WTC11 (cell line): ENCODE data around the gene RAB33A. TPM values are rescaled to one million over a fixed set of nuclear protein-coding genes. Genes with fewer than 3 reads are reported as not detected.

ENCODE experiments used
- ATAC-seq: fragments of 200-7000 bp; cut with Tn5 transposase; 2 replicates; pipeline ENCODE4 v1.10.0; 2021; ENCODE audit warnings: mild to moderate bottlenecking, moderate library complexity
- CTCF ChIA-PET: fragments of 300-600 bp; sonication (Branson Sonifier 250); formaldehyde crosslinking; loops from one replicate; lab custom pipeline; 2021; ENCODE audit warnings: antibody characterized with exemption; lab: Charles Lee
- POLR2A ChIA-PET: fragments of 350-600 bp; sonication (Branson Sonifier 250); formaldehyde crosslinking; loops from one replicate; lab custom pipeline; 2021; ENCODE audit warnings: antibody characterized with exemption; lab: Charles Lee
- DNase-seq: peaks from one replicate; pipeline ENCODE4 v3.0.0; 2021; ENCODE audit warnings: low spot score
- H3K27ac Mint-ChIP-seq: 2 replicates; pipeline ENCODE4 v1.8.0; 2021; ENCODE audit warnings: mixed read lengths
- H3K27me3 Mint-ChIP-seq: 2 replicates; pipeline ENCODE4 v1.8.0; 2021; ENCODE audit warnings: low read depth, mild to moderate bottlenecking, moderate library complexity, mixed read lengths
- H3K36me3 Mint-ChIP-seq: 2 replicates; pipeline ENCODE4 v1.8.0; 2021; ENCODE audit warnings: mixed read lengths
- H3K4me1 Mint-ChIP-seq: 2 replicates; pipeline ENCODE4 v1.8.0; 2022; ENCODE audit warnings: mixed read lengths
- H3K4me3 Mint-ChIP-seq: 2 replicates; pipeline ENCODE4 v1.8.0; 2021; ENCODE audit warnings: mild to moderate bottlenecking, moderate library complexity, mixed read lengths
- H3K9me3 Mint-ChIP-seq: 2 replicates; pipeline ENCODE4 v1.8.0; 2021; ENCODE audit warnings: mixed read lengths
- ATF2 ChIP-seq: sonication (generic); formaldehyde crosslinking; IDR thresholded peaks from 2 replicates; pipeline ENCODE4 v1.8.1; 2022; ENCODE audit warnings: low read depth, missing genetic modification reagents, borderline replicate concordance
- ATF6 ChIP-seq: sonication (generic); formaldehyde crosslinking; IDR thresholded peaks from 2 replicates; pipeline ENCODE4 v1.8.1; 2023; ENCODE audit warnings: mild to moderate bottlenecking, missing genetic modification reagents
- CDX4 ChIP-seq: fragments of 250-450 bp; sonication (Bioruptor Pico); IDR thresholded peaks from 2 replicates; pipeline ENCODE4 v1.9.0; 2021; ENCODE audit warnings: moderate library complexity, mild to moderate bottlenecking, inconsistent platforms, borderline replicate concordance
- CREM ChIP-seq: sonication (generic); formaldehyde crosslinking; IDR thresholded peaks from 2 replicates; pipeline ENCODE4 v1.8.1; 2022; ENCODE audit warnings: mild to moderate bottlenecking, missing genetic modification reagents, moderate library complexity
- E2F5 ChIP-seq: sonication (generic); formaldehyde crosslinking; IDR thresholded peaks from 2 replicates; pipeline ENCODE4 v1.8.1; 2022; ENCODE audit warnings: mild to moderate bottlenecking, moderate library complexity, missing genetic modification reagents
- ETV6 ChIP-seq: sonication (generic); formaldehyde crosslinking; IDR thresholded peaks from 2 replicates; pipeline ENCODE4 v1.8.1; 2022; ENCODE audit warnings: mild to moderate bottlenecking, missing genetic modification reagents
- GTF2I ChIP-seq: fragments of 250-450 bp; sonication (Bioruptor Pico); conservative IDR thresholded peaks from 2 replicates; pipeline ENCODE4 v1.4.0; 2021; ENCODE audit warnings: mild to moderate bottlenecking
- IRF1 ChIP-seq: sonication (generic); formaldehyde crosslinking; IDR thresholded peaks from 2 replicates; pipeline ENCODE4 v1.8.0; 2023; ENCODE audit warnings: missing genetic modification reagents
- JUN ChIP-seq: sonication (generic); formaldehyde crosslinking; IDR thresholded peaks from 2 replicates; pipeline ENCODE4 v1.8.0; 2023; ENCODE audit warnings: mild to moderate bottlenecking, missing genetic modification reagents
- MYBL2 ChIP-seq: sonication (generic); formaldehyde crosslinking; IDR thresholded peaks from 2 replicates; pipeline ENCODE4 v1.8.1; 2023; ENCODE audit warnings: mild to moderate bottlenecking, moderate library complexity, missing genetic modification reagents
- NFATC4 ChIP-seq: fragments of 250-450 bp; sonication (Bioruptor Pico); IDR thresholded peaks from 2 replicates; pipeline ENCODE4 v1.9.0; 2021; ENCODE audit warnings: mild to moderate bottlenecking
- NR1H2 ChIP-seq: sonication (generic); formaldehyde crosslinking; IDR thresholded peaks from 2 replicates; pipeline ENCODE4 v1.9.0; 2021; ENCODE audit warnings: mild to moderate bottlenecking, moderate library complexity, missing genetic modification reagents
- OVOL2 ChIP-seq: fragments of 250-450 bp; sonication (Bioruptor Pico); IDR thresholded peaks from 2 replicates; pipeline ENCODE4 v1.9.0; 2021; ENCODE audit warnings: mild to moderate bottlenecking, borderline replicate concordance
- PRDM15 ChIP-seq: sonication (generic); formaldehyde crosslinking; IDR thresholded peaks from 2 replicates; pipeline ENCODE4 v1.8.0; 2022; ENCODE audit warnings: missing genetic modification reagents
- PREB ChIP-seq: sonication (generic); formaldehyde crosslinking; IDR thresholded peaks from 2 replicates; pipeline ENCODE4 v1.8.1; 2022; ENCODE audit warnings: mild to moderate bottlenecking, missing genetic modification reagents, moderate library complexity, borderline replicate concordance
- PRRX2 ChIP-seq: fragments of 250-450 bp; sonication (Bioruptor Pico); IDR thresholded peaks from 2 replicates; pipeline ENCODE4 v1.8.0; 2021; ENCODE audit warnings: mild to moderate bottlenecking
- SMAD3 ChIP-seq: sonication (generic); formaldehyde crosslinking; IDR thresholded peaks from 2 replicates; pipeline ENCODE4 v1.8.0; 2022; ENCODE audit warnings: missing genetic modification reagents, mild to moderate bottlenecking, borderline replicate concordance
- SP1 ChIP-seq: sonication (generic); formaldehyde crosslinking; conservative IDR thresholded peaks from 2 replicates; pipeline ENCODE4 v1.8.1; 2022; ENCODE audit warnings: missing genetic modification reagents
- TCF7 ChIP-seq: sonication (generic); formaldehyde crosslinking; IDR thresholded peaks from 2 replicates; pipeline ENCODE4 v1.8.0; 2022; ENCODE audit warnings: mild to moderate bottlenecking, low read depth, missing genetic modification reagents, moderate library complexity
- TEAD4 ChIP-seq: sonication (generic); formaldehyde crosslinking; IDR thresholded peaks from 2 replicates; pipeline ENCODE4 v1.8.0; 2022; ENCODE audit warnings: mild to moderate bottlenecking, missing genetic modification reagents
- ZNF121 ChIP-seq: sonication (generic); formaldehyde crosslinking; IDR thresholded peaks from 2 replicates; pipeline ENCODE4 v1.8.0; 2023; ENCODE audit warnings: missing genetic modification reagents
- ZNF138 ChIP-seq: sonication (generic); formaldehyde crosslinking; conservative IDR thresholded peaks from 2 replicates; pipeline ENCODE4 v1.8.1; 2022; ENCODE audit warnings: mild to moderate bottlenecking, moderate library complexity, missing genetic modification reagents
- total RNA-seq: library from RNA; stranded (reverse); gene quantifications from 3 replicates; pipeline ENCODE4 v1.2.3, GENCODE V29; 2021

RAB33A gene
- total RNA-seq, 1 experiment from 2014 or later, result 2.1 TPM

GRCh38 chrX:130144509-130144908 lies 27.3 kb upstream of the RAB33A start (continued):
- TF ChIP-seq IRF1 (CRISPR knock-in tag), result no peak
- TF ChIP-seq CREM, result no peak
- TF ChIP-seq JUN (CRISPR knock-in tag), result no peak
- no peak for TF ChIP-seq ZNF121 (CRISPR knock-in tag)
- no peak for TF ChIP-seq PRRX2 (CRISPR knock-in tag)
- TF ChIP-seq ATF6 (CRISPR knock-in tag), result no peak

GRCh38 chrX:130145123-130145522 lies 26.6 kb upstream of the RAB33A start:
- CTCF ChIA-PET, result no interaction called here
- Mint-ChIP-seq H3K36me3 (peaks cover 49% of the 10 kb centered on the region), H3K9me3 (no peaks in the 10 kb centered on the region), H3K27me3 (no peaks in the 10 kb centered on the region; the same call in 1 of the 2 replicates), H3K4me3 (no peak overlapping the region), H3K27ac (no peak overlapping the region), H3K4me1 (peaks cover 3% of the 10 kb centered on the region)
- no peak for ATAC-seq
- POLR2A ChIA-PET, result no interaction called here
- TF ChIP-seq CDX4 (CRISPR knock-in tag) (no peak), OVOL2 (CRISPR knock-in tag) (no peak), SP1 (CRISPR knock-in tag) (no peak), E2F5 (CRISPR knock-in tag) (no peak), PREB (CRISPR knock-in tag) (no peak), NFATC4 (CRISPR knock-in tag) (no peak), NR1H2 (no peak), SMAD3 (no peak), MYBL2 (CRISPR knock-in tag) (no peak), TCF7 (CRISPR knock-in tag) (no peak), ATF2 (CRISPR knock-in tag) (no peak), GTF2I (CRISPR knock-in tag) (no peak)
- no peak for DNase-seq

GRCh38 chrX:130147631-130148030 lies 24.1 kb upstream of the RAB33A start:
- Mint-ChIP-seq H3K36me3 (peaks cover 39% of the 10 kb centered on the region), H3K4me3 (no peak overlapping the region), H3K27me3 (no peaks in the 10 kb centered on the region), H3K9me3 (no peaks in the 10 kb centered on the region), H3K27ac (0 out of 2 replicates have a peak overlapping the region, but pooled peaks have one; percentile 27), H3K4me1 (no peaks in the 10 kb centered on the region)
- ATAC-seq, result no peak
- POLR2A ChIA-PET, result no interaction called here
- CTCF ChIA-PET, result no interaction called here
- TF ChIP-seq PRDM15 (CRISPR knock-in tag) (no peak), TCF7 (CRISPR knock-in tag) (no peak), PREB (CRISPR knock-in tag) (no peak), ETV6 (CRISPR knock-in tag) (no peak), ZNF138 (CRISPR knock-in tag) (no peak), TEAD4 (CRISPR knock-in tag) (no peak)
- no peak for DNase-seq
